ENCODE measurements around the gene CWC15.
"Not testable (repeated sequence)": the region's sequence is repeated elsewhere in the genome, so short reads cannot be mapped to it uniquely, and the experiment has no call there.

Gene CWC15

GRCh38 chr11:94920311-94920710 is 53.0 kb downstream of the CWC15 start:
- DNase-seq = no peak

- not testable (repeated sequence) for DNase-seq
Measured at GRCh38 chr11:94913718-94914394, 59.5 kb downstream of the CWC15 start.

- no peak for DNase-seq
Measured at GRCh38 chr11:94912806-94913205, 60.5 kb downstream of the CWC15 start.

Measured in nucleus accumbens (tissue), 56 donors.